ENCODE data around the gene RFX2. TPM values are rescaled to one million over a fixed set of nuclear protein-coding genes. Genes with fewer than 3 reads are reported as not detected.

RFX2 gene
- total and polyA plus RNA-seq, 9 of the 15 experiments (the other 6 are each of a cell fraction or from before 2014, with no cell fraction given): 3.6 to 18.7 (median 8.7) TPM

DNA sequence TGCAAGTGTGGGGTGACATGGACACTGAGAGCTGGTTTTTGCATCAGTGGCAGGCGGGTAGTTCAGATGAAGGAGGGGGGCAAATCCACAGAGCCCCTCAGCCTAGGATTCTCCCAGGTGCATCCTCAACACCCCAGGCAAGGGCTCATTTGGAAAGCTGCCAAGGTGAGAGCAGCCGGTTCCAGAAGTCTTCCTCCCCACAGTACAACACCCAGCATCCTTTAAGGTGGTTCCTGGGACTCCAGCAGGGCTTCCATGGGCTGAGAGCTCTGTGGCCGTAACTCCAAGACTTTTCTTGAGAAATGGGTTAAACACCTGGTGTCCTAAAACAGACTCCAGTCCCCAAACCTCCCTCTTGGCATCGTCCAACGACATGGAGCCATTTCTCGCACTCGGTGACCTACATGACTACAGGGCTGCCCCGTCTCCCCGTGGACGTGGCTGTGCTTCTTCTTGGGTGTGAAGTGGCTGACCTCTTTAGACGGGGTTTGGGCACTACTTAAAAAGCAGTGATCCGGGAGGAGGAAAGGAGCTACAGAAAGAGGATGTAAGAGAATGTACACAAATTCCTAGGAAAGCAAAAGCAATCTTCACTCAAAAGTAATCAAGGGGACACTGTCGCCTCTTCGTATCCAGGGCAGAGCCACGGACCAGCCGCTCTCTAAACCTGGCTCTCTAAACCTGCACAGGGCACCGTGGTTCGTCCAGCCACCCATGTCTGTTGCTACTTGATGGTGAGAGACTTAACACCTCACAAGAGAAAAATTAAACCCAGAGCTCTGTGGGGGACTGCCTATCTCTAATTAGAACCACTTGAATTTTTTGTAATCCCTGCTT, 157.9 kb downstream of the RFX2 start (continued):
- TF ChIP-seq, protein P1, sequence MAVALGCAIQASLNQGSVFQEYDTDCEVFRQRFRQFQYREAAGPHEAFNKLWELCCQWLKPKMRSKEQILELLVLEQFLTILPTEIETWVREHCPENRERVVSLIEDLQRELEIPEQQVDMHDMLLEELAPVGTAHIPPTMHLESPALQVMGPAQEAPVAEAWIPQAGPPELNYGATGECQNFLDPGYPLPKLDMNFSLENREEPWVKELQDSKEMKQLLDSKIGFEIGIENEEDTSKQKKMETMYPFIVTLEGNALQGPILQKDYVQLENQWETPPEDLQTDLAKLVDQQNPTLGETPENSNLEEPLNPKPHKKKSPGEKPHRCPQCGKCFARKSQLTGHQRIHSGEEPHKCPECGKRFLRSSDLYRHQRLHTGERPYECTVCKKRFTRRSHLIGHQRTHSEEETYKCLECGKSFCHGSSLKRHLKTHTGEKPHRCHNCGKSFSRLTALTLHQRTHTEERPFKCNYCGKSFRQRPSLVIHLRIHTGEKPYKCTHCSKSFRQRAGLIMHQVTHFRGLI (CRISPR knock-in tag; IDR thresholded peaks at IDR 0.05): no peak
- TF ChIP-seq, protein P2, sequence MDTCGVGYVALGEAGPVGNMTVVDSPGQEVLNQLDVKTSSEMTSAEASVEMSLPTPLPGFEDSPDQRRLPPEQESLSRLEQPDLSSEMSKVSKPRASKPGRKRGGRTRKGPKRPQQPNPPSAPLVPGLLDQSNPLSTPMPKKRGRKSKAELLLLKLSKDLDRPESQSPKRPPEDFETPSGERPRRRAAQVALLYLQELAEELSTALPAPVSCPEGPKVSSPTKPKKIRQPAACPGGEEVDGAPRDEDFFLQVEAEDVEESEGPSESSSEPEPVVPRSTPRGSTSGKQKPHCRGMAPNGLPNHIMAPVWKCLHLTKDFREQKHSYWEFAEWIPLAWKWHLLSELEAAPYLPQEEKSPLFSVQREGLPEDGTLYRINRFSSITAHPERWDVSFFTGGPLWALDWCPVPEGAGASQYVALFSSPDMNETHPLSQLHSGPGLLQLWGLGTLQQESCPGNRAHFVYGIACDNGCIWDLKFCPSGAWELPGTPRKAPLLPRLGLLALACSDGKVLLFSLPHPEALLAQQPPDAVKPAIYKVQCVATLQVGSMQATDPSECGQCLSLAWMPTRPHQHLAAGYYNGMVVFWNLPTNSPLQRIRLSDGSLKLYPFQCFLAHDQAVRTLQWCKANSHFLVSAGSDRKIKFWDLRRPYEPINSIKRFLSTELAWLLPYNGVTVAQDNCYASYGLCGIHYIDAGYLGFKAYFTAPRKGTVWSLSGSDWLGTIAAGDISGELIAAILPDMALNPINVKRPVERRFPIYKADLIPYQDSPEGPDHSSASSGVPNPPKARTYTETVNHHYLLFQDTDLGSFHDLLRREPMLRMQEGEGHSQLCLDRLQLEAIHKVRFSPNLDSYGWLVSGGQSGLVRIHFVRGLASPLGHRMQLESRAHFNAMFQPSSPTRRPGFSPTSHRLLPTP (IDR thresholded peaks at IDR 0.05; ENCODE audit: borderline replicate concordance, extremely low read depth, insufficient read length): no peak
- TF ChIP-seq ZNF3 (CRISPR knock-in tag; IDR thresholded peaks at IDR 0.05) (no peak), LEF1 (IDR thresholded peaks at IDR 0.05) (no peak), ZNF311 (CRISPR knock-in tag; IDR thresholded peaks at IDR 0.05) (no peak), TAF7 (tag; IDR thresholded peaks at IDR 0.05) (no peak), PTBP1 (IDR thresholded peaks at IDR 0.05; ENCODE audit: low read depth, low read length) (no peak)
